Measurements from ENCODE around the gene ARHGEF11. TPM values are rescaled to one million over a fixed set of nuclear protein-coding genes. Genes with fewer than 3 reads are reported as not detected.

Gene ARHGEF11
- polyA plus RNA-seq, 4 donors = 27.4 to 42.3 (median 31.3) TPM

GRCh38 chr1:157050836-157051235, 5.3 kb upstream of the ARHGEF11 start:
- no peak for DNase-seq (ENCODE audit: low read depth in 4 of 4, low spot score in 3 of 4)

- no peak for DNase-seq (ENCODE audit: low read depth in 4 of 4, low spot score in 3 of 4)
Measured at GRCh38 chr1:157047062-157047410, 1.5 kb upstream of the ARHGEF11 start.

GRCh38 chr1:157044326-157044725, 1.2 kb downstream of the ARHGEF11 start:
- no peak for DNase-seq (ENCODE audit: low read depth in 4 of 4, low spot score in 3 of 4)

GRCh38 chr1:157043685-157044084, 1.9 kb downstream of the ARHGEF11 start:
- no peak for DNase-seq (ENCODE audit: low read depth in 4 of 4, low spot score in 3 of 4)

GRCh38 chr1:157042846-157043245, 2.7 kb downstream of the ARHGEF11 start:
- no peak for DNase-seq (ENCODE audit: low read depth in 4 of 4, low spot score in 3 of 4)

- DNase-seq (ENCODE audit: low read depth in 4 of 4, low spot score in 3 of 4) = no peak
Measured at GRCh38 chr1:157040802-157041201, 4.7 kb downstream of the ARHGEF11 start.

GRCh38 chr1:157035121-157035520, 10.4 kb downstream of the ARHGEF11 start:
- no peak for DNase-seq (ENCODE audit: low read depth in 4 of 4, low spot score in 3 of 4)

GRCh38 chr1:157034137-157034800, 11.3 kb downstream of the ARHGEF11 start:
- no peak for DNase-seq (ENCODE audit: low read depth in 4 of 4, low spot score in 3 of 4)

GRCh38 chr1:157033357-157033876, 12.1 kb downstream of the ARHGEF11 start:
- no peak for DNase-seq (ENCODE audit: low read depth in 4 of 4, low spot score in 3 of 4)

GRCh38 chr1:157032303-157032702, 13.2 kb downstream of the ARHGEF11 start:
- no peak for DNase-seq (ENCODE audit: low read depth in 4 of 4, low spot score in 3 of 4)

GRCh38 chr1:157030728-157031127, 14.8 kb downstream of the ARHGEF11 start:
- no peak for DNase-seq (ENCODE audit: low read depth in 4 of 4, low spot score in 3 of 4)

GRCh38 chr1:157028674-157029073, 16.9 kb downstream of the ARHGEF11 start:
- DNase-seq (ENCODE audit: low read depth in 4 of 4, low spot score in 3 of 4) = no peak

- no peak for DNase-seq (ENCODE audit: low read depth in 4 of 4, low spot score in 3 of 4)
Measured at GRCh38 chr1:157025856-157026255, 19.7 kb downstream of the ARHGEF11 start.

GRCh38 chr1:157025385-157025784, 20.2 kb downstream of the ARHGEF11 start:
- no peak for DNase-seq (ENCODE audit: low read depth in 4 of 4, low spot score in 3 of 4)

GRCh38 chr1:157021688-157022087, 23.9 kb downstream of the ARHGEF11 start:
- DNase-seq (ENCODE audit: low read depth in 4 of 4, low spot score in 3 of 4) = no peak

GRCh38 chr1:157019457-157019856, 26.1 kb downstream of the ARHGEF11 start:
- no peak for DNase-seq (ENCODE audit: low read depth in 4 of 4, low spot score in 3 of 4)

GRCh38 chr1:157011845-157012244, 33.7 kb downstream of the ARHGEF11 start:
- no peak for DNase-seq (ENCODE audit: low read depth in 4 of 4, low spot score in 3 of 4)

- DNase-seq (ENCODE audit: low read depth in 4 of 4, low spot score in 3 of 4) = no peak
Measured at GRCh38 chr1:157008502-157008901, 37.0 kb downstream of the ARHGEF11 start.

GRCh38 chr1:157007306-157007705, 38.2 kb downstream of the ARHGEF11 start:
- DNase-seq (ENCODE audit: low read depth in 4 of 4, low spot score in 3 of 4) = no peak

GRCh38 chr1:157006676-157007075, 38.9 kb downstream of the ARHGEF11 start:
- DNase-seq (ENCODE audit: low read depth in 4 of 4, low spot score in 3 of 4) = no peak

- no peak for DNase-seq (ENCODE audit: low read depth in 4 of 4, low spot score in 3 of 4)
Measured at GRCh38 chr1:157005965-157006364, 39.6 kb downstream of the ARHGEF11 start.

- no peak for DNase-seq (ENCODE audit: low read depth in 4 of 4, low spot score in 3 of 4)
Measured at GRCh38 chr1:157004806-157005205, 40.7 kb downstream of the ARHGEF11 start.

GRCh38 chr1:157004327-157004726, 41.2 kb downstream of the ARHGEF11 start:
- DNase-seq (ENCODE audit: low read depth in 4 of 4, low spot score in 3 of 4) = no peak

Measured in left renal pelvis (tissue), 4 donors.